ENCODE measurements around the gene FAM161B.
"Not testable (repeated sequence)": the region's sequence is repeated elsewhere in the genome, so short reads cannot be mapped to it uniquely, and the experiment has no call there.

FAM161B gene

GRCh38 chr14:73949752-73950734 lies at the start of gene FAM161B, which contains the start of gene COQ6:
FAM161B (minus strand) TSS chr14:73950094; CDS start chr14:73950026, 68 bp downstream.
COQ6 (plus strand) TSS chr14:73950302; CDS start chr14:73950333, 31 bp downstream.
- DNase-seq, result peak; percentile 95

- DNase-seq, result no peak
Observed at GRCh38 chr14:73998726-73999125, 48.8 kb upstream of the FAM161B start.

- DNase-seq, result no peak
Observed at GRCh38 chr14:73997944-73998447, 48.1 kb upstream of the FAM161B start.

GRCh38 chr14:73997108-73997943 lies 47.4 kb upstream of the FAM161B start:
- DNase-seq, result no peak

GRCh38 chr14:73996731-73997107 lies 46.8 kb upstream of the FAM161B start:
- no peak for DNase-seq

- no peak for DNase-seq
Observed at GRCh38 chr14:73995977-73996378, 46.1 kb upstream of the FAM161B start.

GRCh38 chr14:73994926-73995325 lies 45.0 kb upstream of the FAM161B start:
- not testable (repeated sequence) for DNase-seq

GRCh38 chr14:73991092-73991491 lies 41.2 kb upstream of the FAM161B start:
- DNase-seq, result no peak

- DNase-seq, result not testable (repeated sequence)
Observed at GRCh38 chr14:73988656-73989055, 38.8 kb upstream of the FAM161B start.

- DNase-seq, result no peak
Observed at GRCh38 chr14:73988065-73988464, 38.2 kb upstream of the FAM161B start.

- no peak for DNase-seq
Observed at GRCh38 chr14:73977896-73978295, 28.0 kb upstream of the FAM161B start.

- no peak for DNase-seq
Observed at GRCh38 chr14:73976125-73976524, 26.2 kb upstream of the FAM161B start.

GRCh38 chr14:73973497-73973896 lies 23.6 kb upstream of the FAM161B start:
- DNase-seq, result no peak

- no peak for DNase-seq
Observed at GRCh38 chr14:73968885-73969284, 19.0 kb upstream of the FAM161B start.

GRCh38 chr14:73965216-73965615 lies 15.3 kb upstream of the FAM161B start:
- DNase-seq, result no peak

- DNase-seq, result no peak
Observed at GRCh38 chr14:73961192-73961591, 11.3 kb upstream of the FAM161B start.

- DNase-seq, result no peak
Observed at GRCh38 chr14:73958591-73958990, 8.7 kb upstream of the FAM161B start.

GRCh38 chr14:73955674-73956073 lies 5.8 kb upstream of the FAM161B start:
- DNase-seq, result no peak

GRCh38 chr14:73953731-73954130 lies 3.8 kb upstream of the FAM161B start:
- no peak for DNase-seq

GRCh38 chr14:73945159-73945670 lies 4.7 kb downstream of the FAM161B start:
- DNase-seq, result no peak

- no peak for DNase-seq
Observed at GRCh38 chr14:73944432-73945158, 5.3 kb downstream of the FAM161B start.

GRCh38 chr14:73943083-73943482 lies 6.8 kb downstream of the FAM161B start:
- DNase-seq, result no peak

Data from DMS153 (cell line).